Trophoblast cell (in vitro differentiated cells and primary cell): ENCODE data around the gene RAB11FIP3.
A peak's percentile ranks its signal among the peaks of the same experiment; 100 is the strongest.

Experiments
- DNase-seq, 2 donors: peaks; one replicate each; pipeline ENCODE4 v3.0.0-alpha.2; 2016
- H2AFZ ChIP-seq: 2 replicates; pipeline ENCODE4 v1.6.1; 2013; ENCODE audit warnings: low read length, moderate library complexity, mild to moderate bottlenecking; ENCODE audit not compliant: insufficient read depth, poor library complexity
- H2AK5ac ChIP-seq: 2 replicates; pipeline ENCODE4 v1.6.1; 2013; ENCODE audit warnings: mild to moderate bottlenecking, low read length
- H2BK120ac ChIP-seq: 2 replicates; pipeline ENCODE4 v1.6.1; 2013; ENCODE audit warnings: low read length, mild to moderate bottlenecking, moderate library complexity; ENCODE audit not compliant: insufficient read depth, poor library complexity
- H2BK12ac ChIP-seq: 2 replicates; pipeline ENCODE4 v1.6.1; 2013; ENCODE audit warnings: mild to moderate bottlenecking, low read length, moderate library complexity
- H2BK5ac ChIP-seq: 2 replicates; pipeline ENCODE4 v1.6.1; 2013; ENCODE audit warnings: low read length, low read depth, moderate library complexity, mild to moderate bottlenecking; ENCODE audit not compliant: poor library complexity
- H3K14ac ChIP-seq: 2 replicates; pipeline ENCODE4 v1.6.1; 2013; ENCODE audit warnings: mild to moderate bottlenecking, low read length
- H3K18ac ChIP-seq: 2 replicates; pipeline ENCODE4 v1.6.1; 2013; ENCODE audit warnings: mild to moderate bottlenecking, low read length
- H3K23ac ChIP-seq: 2 replicates; pipeline ENCODE4 v1.6.1; 2013; ENCODE audit warnings: low read length
- H3K27ac ChIP-seq: 2 replicates; pipeline ENCODE4 v1.5.1; 2013; ENCODE audit warnings: low read depth, mild to moderate bottlenecking, inconsistent platforms, low read length, moderate library complexity
- H3K27me3 ChIP-seq: 2 replicates; pipeline ENCODE4 v1.6.1; 2013; ENCODE audit warnings: inconsistent platforms, mild to moderate bottlenecking, low read length, moderate library complexity; ENCODE audit not compliant: insufficient read depth
- H3K36me3 ChIP-seq, 2 experiments: 1 replicate in 1 of 2; 2 replicates in 1 of 2; pipeline ENCODE4 v1.6.1; 2013; ENCODE audit warnings: low read length in 2 of 2, mild to moderate bottlenecking in 2 of 2, moderate library complexity in 1 of 2; ENCODE audit not compliant: insufficient read depth in 2 of 2, control insufficient read depth in 1 of 2
- H3K4ac ChIP-seq: 2 replicates; pipeline ENCODE4 v1.6.1; 2013; ENCODE audit warnings: low read depth, mild to moderate bottlenecking, low read length, moderate library complexity
- H3K4me1 ChIP-seq, 2 experiments: 1 replicate in 1 of 2; 2 replicates in 1 of 2; pipeline ENCODE4 v1.6.1; 2013; ENCODE audit warnings: low read length in 2 of 2, mild to moderate bottlenecking in 2 of 2, moderate library complexity in 1 of 2; ENCODE audit not compliant: insufficient read depth in 2 of 2, control insufficient read depth in 1 of 2
- H3K4me2 ChIP-seq: 2 replicates; pipeline ENCODE4 v1.6.1; 2013; ENCODE audit warnings: inconsistent platforms, mild to moderate bottlenecking, low read length, moderate library complexity
- H3K4me3 ChIP-seq: 2 replicates; pipeline ENCODE4 v1.5.1; 2013; ENCODE audit warnings: mild to moderate bottlenecking, low read depth, low read length, inconsistent platforms
- H3K79me1 ChIP-seq: one replicate; pipeline ENCODE4 v1.6.1; 2013; ENCODE audit warnings: low read length
- H3K79me2 ChIP-seq: 2 replicates; pipeline ENCODE4 v1.6.1; 2013; ENCODE audit warnings: low read length, mild to moderate bottlenecking; ENCODE audit not compliant: control insufficient read depth, insufficient read depth, poor library complexity
- H3K9ac ChIP-seq: 2 replicates; pipeline ENCODE4 v1.6.1; 2013; ENCODE audit warnings: mild to moderate bottlenecking, low read length
- H3K9me3 ChIP-seq: 2 replicates; pipeline ENCODE4 v1.6.1; 2013; ENCODE audit warnings: low read depth, mild to moderate bottlenecking, control low read depth, inconsistent platforms, low read length; ENCODE audit not compliant: insufficient read depth
- H4K12ac ChIP-seq: 2 replicates; pipeline ENCODE4 v1.6.1; 2013; ENCODE audit warnings: low read depth, mild to moderate bottlenecking, low read length, moderate library complexity
- H4K8ac ChIP-seq: 2 replicates; pipeline ENCODE4 v1.6.1; 2013; ENCODE audit warnings: low read depth, mild to moderate bottlenecking, low read length, moderate library complexity
- H4K91ac ChIP-seq: one replicate; pipeline ENCODE4 v1.6.1; 2013; ENCODE audit warnings: low read depth, mild to moderate bottlenecking, low read length, moderate library complexity
- WGBS: extraction: QIAGEN DNeasy Blood & Tissue Kit; methylation state at CpG from one replicate; pipeline ENCODE4 v1.1.7; 2013; ENCODE audit warnings: missing lambda C conversion rate; ENCODE audit not compliant: insufficient read length, insufficient coverage; ENCODE audit errors: extremely low coverage; 5-methylcytosine and 5-hydroxymethylcytosine counted together

Gene RAB11FIP3

DNA sequence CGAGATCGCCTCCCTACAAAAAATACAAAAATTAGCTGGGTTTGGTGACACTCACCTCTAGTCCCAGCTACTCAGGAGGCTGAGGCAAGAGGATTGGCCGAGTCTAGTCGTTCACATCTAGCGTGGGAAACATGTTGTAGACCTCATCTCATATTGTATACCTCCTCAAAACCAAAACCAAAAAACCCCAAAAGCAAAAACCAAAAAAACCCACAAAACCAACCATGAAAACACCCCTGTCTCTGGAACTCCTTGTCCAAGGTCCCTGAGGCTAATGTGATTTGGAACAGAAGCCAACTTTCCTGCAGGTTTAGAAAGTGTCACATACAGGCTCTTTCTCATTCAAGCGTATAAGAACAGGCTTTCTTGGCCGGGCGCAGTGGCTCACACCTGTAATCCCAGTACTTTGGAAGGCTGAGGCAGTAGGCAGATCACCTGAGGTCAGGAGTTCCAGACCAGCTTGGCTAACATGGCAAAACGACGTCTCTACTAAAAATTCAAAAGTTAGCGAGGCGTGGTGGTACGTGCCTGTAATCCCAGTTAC lies 29.0 kb downstream of the RAB11FIP3 start:
- Histone ChIP-seq H3K14ac (no peak overlapping the region), H3K9ac (no peak overlapping the region), H3K36me3 (no peaks in the 10 kb centered on the region), H2BK12ac (no peak overlapping the region), H4K12ac (no peak overlapping the region), H3K9me3 (no peaks in the 10 kb centered on the region), H3K27me3 (no peaks in the 10 kb centered on the region), H3K79me2 (peaks cover 4% of the 10 kb centered on the region), H4K8ac (no peak overlapping the region), H2BK5ac (no peak overlapping the region), H2AK5ac (no peak overlapping the region), H2AFZ (no peak overlapping the region), H3K4me3 (no peak overlapping the region), H3K4me1 (peaks cover 9 to 10% of the 10 kb centered on the region in 2 experiments), H3K79me1 (peaks cover 5% of the 10 kb centered on the region), H3K27ac (no peak overlapping the region), H3K4ac (no peak overlapping the region), H4K91ac (no peak overlapping the region), H3K4me2 (no peak overlapping the region), H3K23ac (no peak overlapping the region), H3K18ac (no peak overlapping the region), H2BK120ac (no peak overlapping the region)
- DNase-seq, result no peak
- no CpG with 5 or more reads among the region's 13 CpGs for WGBS

DNA sequence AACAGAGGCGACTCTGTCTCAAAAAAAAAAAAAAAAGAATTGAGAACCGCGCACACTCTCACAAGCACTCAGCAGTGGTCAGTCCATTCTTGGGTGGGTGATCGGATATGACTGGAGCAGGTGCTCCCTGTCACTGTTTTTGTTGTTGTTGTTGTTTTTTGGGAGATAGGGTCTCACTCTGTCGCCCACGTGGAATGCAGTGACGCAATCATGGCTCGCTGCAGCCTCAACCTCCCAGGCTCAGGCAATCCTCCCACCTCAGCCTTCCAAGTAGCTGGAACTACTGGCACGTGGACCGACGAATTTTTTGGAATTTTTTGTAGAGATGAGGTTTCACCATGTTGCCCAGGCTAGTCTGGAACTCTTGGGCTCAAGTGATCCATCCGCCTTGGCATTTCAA lies 30.0 kb downstream of the RAB11FIP3 start:
- H3K79me2 ChIP-seq, result peaks cover 4% of the 10 kb centered on the region
- no peak overlapping the region for H3K4me3 ChIP-seq
- no peak overlapping the region for H3K4me2 ChIP-seq
- peak; percentile 47 to 88 for DNase-seq
- peaks cover 5% of the 10 kb centered on the region for H3K79me1 ChIP-seq
- H4K12ac ChIP-seq, result no peak overlapping the region
- H3K27ac ChIP-seq, result no peak overlapping the region
- H3K23ac ChIP-seq, result no peak overlapping the region
- H4K91ac ChIP-seq, result no peak overlapping the region
- no peaks in the 10 kb centered on the region for H3K36me3 ChIP-seq
- H3K27me3 ChIP-seq, result no peaks in the 10 kb centered on the region
- H3K18ac ChIP-seq, result no peak overlapping the region
- H4K8ac ChIP-seq, result no peak overlapping the region
- no peak overlapping the region for H2AFZ ChIP-seq
- no peak overlapping the region for H3K4ac ChIP-seq
- no peak overlapping the region for H2BK5ac ChIP-seq
- H3K4me1 ChIP-seq, result peaks cover 9 to 10% of the 10 kb centered on the region in 2 experiments
- no peak overlapping the region for H2AK5ac ChIP-seq
- H3K9ac ChIP-seq, result no peak overlapping the region
- no CpG with 5 or more reads among the region's 12 CpGs for WGBS
- H3K9me3 ChIP-seq, result no peaks in the 10 kb centered on the region
- H2BK120ac ChIP-seq, result no peak overlapping the region
- H2BK12ac ChIP-seq, result no peak overlapping the region
- no peak overlapping the region for H3K14ac ChIP-seq

DNA sequence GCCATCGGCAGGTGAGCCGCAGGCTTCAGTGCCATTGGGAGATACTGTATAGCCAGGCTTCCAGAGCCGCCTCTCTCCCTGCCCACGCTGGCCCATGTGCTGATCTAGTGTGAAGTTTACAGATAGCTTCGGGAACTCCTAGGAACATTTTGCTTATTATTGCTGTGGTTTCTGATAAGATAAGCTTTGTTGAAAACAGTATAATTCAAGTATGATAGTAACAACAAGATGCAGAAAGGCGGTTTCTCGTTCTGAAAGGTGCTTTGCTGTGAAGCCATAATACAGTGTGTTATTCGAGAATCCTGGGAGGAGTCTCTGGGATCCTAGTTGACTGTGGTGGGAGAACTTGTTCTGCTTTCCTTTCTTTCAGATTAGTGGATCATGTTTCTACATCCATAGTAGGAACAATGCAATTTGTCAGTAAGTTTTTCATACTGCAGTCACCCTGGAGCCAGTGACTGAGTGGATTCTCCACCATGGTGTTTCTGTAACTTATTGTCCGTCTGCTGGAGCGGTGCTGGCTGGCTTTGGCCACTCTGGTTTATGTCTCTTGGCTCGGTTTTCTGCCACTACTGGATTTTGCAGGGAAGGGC lies 31.5 kb downstream of the RAB11FIP3 start:
- H3K4me2 ChIP-seq, result no peak overlapping the region
- no peak overlapping the region for H4K12ac ChIP-seq
- no CpG with 5 or more reads among the region's 11 CpGs for WGBS
- H2BK5ac ChIP-seq, result peak overlapping the region; percentile 50
- H3K14ac ChIP-seq, result no peak overlapping the region
- H2BK120ac ChIP-seq, result peak overlapping the region; percentile 14
- no peak overlapping the region for H2AFZ ChIP-seq
- H3K9ac ChIP-seq, result no peak overlapping the region
- H3K27ac ChIP-seq, result peak overlapping the region; percentile 50
- no peak overlapping the region for H4K91ac ChIP-seq
- H3K79me2 ChIP-seq, result peaks cover 4% of the 10 kb centered on the region
- no peaks in the 10 kb centered on the region for H3K9me3 ChIP-seq
- no peak overlapping the region for H3K23ac ChIP-seq
- no peaks in the 10 kb centered on the region for H3K27me3 ChIP-seq
- peaks cover 4% of the 10 kb centered on the region in 2 experiments for H3K36me3 ChIP-seq
- no peak overlapping the region for H3K4me3 ChIP-seq
- peak overlapping the region; percentile 27 for H2BK12ac ChIP-seq
- no peak overlapping the region for H3K18ac ChIP-seq
- no peak overlapping the region for H3K4ac ChIP-seq
- H3K4me1 ChIP-seq, result peaks cover 9 to 12% of the 10 kb centered on the region in 2 experiments
- DNase-seq, result peak in 1 of 2 donors; percentile 40
- H2AK5ac ChIP-seq, result no peak overlapping the region
- H3K79me1 ChIP-seq, result peaks cover 5% of the 10 kb centered on the region
- H4K8ac ChIP-seq, result no peak overlapping the region

DNA sequence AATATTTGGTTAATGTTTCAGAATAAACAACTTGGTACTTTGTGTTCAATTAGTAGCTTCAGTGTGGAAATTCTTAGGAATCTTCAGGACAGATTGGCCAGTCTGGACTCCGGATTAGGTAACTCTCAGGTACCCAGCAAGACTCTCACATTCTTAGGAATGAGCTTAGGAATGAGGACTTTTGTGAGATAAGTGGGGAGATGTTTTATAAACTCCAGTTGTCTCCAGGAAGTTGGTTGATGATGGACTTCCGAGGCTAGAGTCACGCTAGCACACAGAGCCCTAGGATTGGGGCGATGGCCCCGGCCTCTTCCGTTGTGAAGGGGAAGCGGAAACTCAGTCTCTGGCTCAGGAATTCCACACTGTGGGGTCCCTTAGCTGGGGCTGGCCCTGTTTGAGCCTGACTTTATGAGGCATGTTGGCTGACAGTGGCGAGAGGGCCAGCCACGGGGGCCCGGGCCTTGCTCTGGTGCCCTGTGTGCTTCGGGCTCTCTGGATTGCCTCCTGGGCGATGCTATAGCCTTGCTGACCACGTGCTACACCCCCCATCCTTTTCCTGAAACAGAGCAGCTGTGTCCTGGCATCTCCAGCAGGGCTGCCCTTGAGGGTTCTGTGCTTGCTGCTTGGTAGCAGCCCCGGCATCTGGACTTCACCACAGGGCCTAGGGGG lies 32.4 kb downstream of the RAB11FIP3 start:
- Histone ChIP-seq H2BK12ac (peak overlapping the region; percentile 88), H2BK5ac (peak overlapping the region; percentile 84), H2AFZ (peak overlapping the region; percentile 50), H3K23ac (no peak overlapping the region), H3K36me3 (peaks cover 5 to 9% of the 10 kb centered on the region in 2 experiments), H4K12ac (peak overlapping the region; percentile 5), H2BK120ac (peak overlapping the region; percentile 89), H3K9ac (no peak overlapping the region), H3K79me2 (peaks cover 4% of the 10 kb centered on the region), H3K27me3 (no peaks in the 10 kb centered on the region), H3K79me1 (peaks cover 5% of the 10 kb centered on the region), H4K91ac (peak overlapping the region; percentile 90), H3K9me3 (no peaks in the 10 kb centered on the region), H4K8ac (peak overlapping the region; percentile 90), H3K4me1 (peaks cover 9 to 12% of the 10 kb centered on the region in 2 experiments), H3K4me2 (no peak overlapping the region), H2AK5ac (peak overlapping the region; percentile 77), H3K14ac (peak overlapping the region; percentile 95), H3K27ac (peak overlapping the region; percentile 89), H3K4ac (peak overlapping the region; percentile 42), H3K18ac (peak overlapping the region; percentile 88), H3K4me3 (no peak overlapping the region)
- DNase-seq, result peak; percentile 25 to 83
- WGBS, result no CpG with 5 or more reads among the region's 14 CpGs
